ENCODE results near the gene SP2. TPM values are rescaled to one million over a fixed set of nuclear protein-coding genes. Genes with fewer than 3 reads are reported as not detected.

Gene SP2
- total and polyA plus RNA-seq, 2 of the 13 experiments (the other 11 are each of a cell fraction or from before 2014, with no cell fraction given), result 1.4 to 4.8 TPM

DNA sequence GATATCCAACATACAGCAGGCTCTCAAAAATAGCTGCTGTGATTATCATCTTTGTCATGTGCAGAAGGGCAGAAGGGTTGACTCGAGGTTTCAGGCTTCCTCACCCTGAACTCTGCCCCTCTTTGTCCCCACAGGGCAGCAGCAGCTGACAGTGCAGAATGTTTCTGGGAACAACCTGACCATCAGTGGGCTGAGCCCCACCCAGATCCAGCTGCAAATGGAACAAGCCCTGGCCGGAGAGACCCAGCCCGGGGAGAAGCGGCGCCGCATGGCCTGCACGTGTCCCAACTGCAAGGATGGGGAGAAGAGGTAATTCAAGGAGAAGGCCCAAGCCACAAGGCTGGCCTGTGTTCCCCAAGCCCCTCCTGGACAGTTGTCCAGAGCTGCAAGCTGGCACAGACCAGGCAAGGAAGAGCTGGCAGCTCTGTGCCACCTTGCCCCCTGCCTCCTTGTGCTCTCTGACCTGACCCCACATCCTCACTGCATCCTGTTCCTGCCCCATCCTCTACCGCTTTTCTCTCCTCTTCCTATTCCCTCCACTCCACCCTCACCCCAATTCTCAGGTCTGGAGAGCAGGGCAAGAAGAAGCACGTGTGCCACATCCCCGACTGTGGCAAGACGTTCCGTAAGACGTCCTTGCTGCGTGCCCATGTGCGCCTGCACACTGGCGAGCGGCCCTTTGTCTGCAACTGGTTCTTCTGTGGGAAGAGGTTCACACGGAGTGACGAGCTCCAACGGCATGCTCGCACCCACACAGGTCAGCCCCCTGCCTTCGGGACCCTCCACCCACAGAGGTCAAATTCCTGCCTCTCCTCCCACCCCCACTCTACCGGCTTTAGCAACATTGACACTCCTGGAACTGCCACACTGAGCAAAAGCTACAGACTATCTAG lies 29.0 kb downstream of the SP2 start (continued):
- TF ChIP-seq, protein P1, sequence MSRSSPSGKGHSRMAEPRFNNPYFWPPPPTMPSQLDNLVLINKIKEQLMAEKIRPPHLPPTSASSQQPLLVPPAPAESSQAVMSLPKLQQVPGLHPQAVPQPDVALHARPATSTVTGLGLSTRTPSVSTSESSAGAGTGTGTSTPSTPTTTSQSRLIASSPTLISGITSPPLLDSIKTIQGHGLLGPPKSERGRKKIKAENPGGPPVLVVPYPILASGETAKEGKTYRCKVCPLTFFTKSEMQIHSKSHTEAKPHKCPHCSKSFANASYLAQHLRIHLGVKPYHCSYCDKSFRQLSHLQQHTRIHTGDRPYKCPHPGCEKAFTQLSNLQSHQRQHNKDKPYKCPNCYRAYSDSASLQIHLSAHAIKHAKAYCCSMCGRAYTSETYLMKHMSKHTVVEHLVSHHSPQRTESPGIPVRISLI (CRISPR knock-in tag; IDR thresholded peaks at IDR 0.05; ENCODE audit: borderline replicate concordance), result no peak
- 0 out of 2 replicates have a peak, but pooled peaks have one; percentile 34 for TF ChIP-seq NRL (CRISPR knock-in tag; IDR thresholded peaks at IDR 0.05; ENCODE audit: borderline replicate concordance)

DNA sequence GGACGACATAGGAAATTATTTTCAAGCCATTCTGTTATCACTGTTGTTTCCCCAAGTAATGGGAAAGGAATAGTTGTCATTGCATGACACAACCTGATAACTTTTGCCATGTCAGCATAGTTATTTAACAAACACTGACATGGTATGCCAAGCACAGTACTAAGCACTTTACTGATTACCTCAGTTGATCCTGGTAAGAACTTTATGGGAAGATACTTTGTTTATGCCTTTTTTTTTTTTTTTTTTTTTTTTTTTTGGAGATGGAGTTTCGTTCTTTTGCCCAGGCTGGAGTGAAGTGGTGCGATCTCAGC lies 29.6 kb downstream of the SP2 start:
- in situ Hi-C loops (cut with HindIII; ENCODE audit: extremely low pct_ligation_motif_present, low pct_unique_long_range_greater_than_20kb), result no loop called here
- DNase-seq (ENCODE audit: low spot score) (no peak), FAIRE-seq (no peak), ATAC-seq (no peak)
- no peak overlapping the region for H3K9ac ChIP-seq (ENCODE audit: insufficient read depth, low read depth, low read length)
- H3K4me2 ChIP-seq (ENCODE audit: low read depth, low read length), result no peak overlapping the region
- 0 out of 2 replicates have a peak, but pooled peaks cover 10% of the 10 kb centered on the region for H3K4me1 ChIP-seq (ENCODE audit: insufficient read depth, low read length)
- ChIA-PET POLR2A (interaction anchor here (1.0 kb wide), 1 partner anchor 45 kb away, joined by 3 read pairs; the partner anchor contains the start of gene CDK5RAP3), CTCF (ENCODE audit: low intra/inter-chr PET ratio, low total read pairs) (no interaction called here)
- no peaks in the 10 kb centered on the region for H3K9me3 ChIP-seq (ENCODE audit: low read length)
- H3K27ac ChIP-seq (ENCODE audit: extremely low read length, insufficient read depth, low read length), result no peak overlapping the region
- peaks cover 16 to 21% of the 10 kb centered on the region in 2 experiments for H3K36me3 ChIP-seq (replicated peaks in 1 of 2; ENCODE audit: control insufficient read depth in 1 of 2, insufficient read depth in 2 of 2, low read length in 2 of 2)
- no peaks in the 10 kb centered on the region for H3K79me2 ChIP-seq (ENCODE audit: insufficient read depth, low read length)
- no peaks in the 10 kb centered on the region for H4K20me1 ChIP-seq (ENCODE audit: insufficient read depth, low read length)
- BruUV-seq (replicated peaks), result no TSS peak
- no peak overlapping the region for H2AFZ ChIP-seq (ENCODE audit: low read length)
- WGBS (ENCODE audit: low lambda C conversion rate), result 94% methylated on average over 3 of the region's 3 CpGs
- H3K4me3 ChIP-seq (replicated peaks in 1 of 3; ENCODE audit: insufficient read depth in 1 of 3, low read depth in 2 of 3, low read length in 3 of 3), result no peak overlapping the region
- intact Hi-C loops (cut with micrococcal nuclease; ENCODE audit: unreplicated experiment), result no loop called here
- no peaks in the 10 kb centered on the region for H3K27me3 ChIP-seq (ENCODE audit: control insufficient read depth in 1 of 2, insufficient read depth in 2 of 2, low read length in 2 of 2)
- TF ChIP-seq CEBPB (IDR thresholded peaks at IDR 0.05; ENCODE audit: borderline replicate concordance, low read depth, low read length) (no peak), NFATC3 (CRISPR knock-in tag; IDR thresholded peaks at IDR 0.05) (no peak), MAFF (IDR thresholded peaks at IDR 0.05; ENCODE audit: low read depth, low read length) (peak; percentile 96), ZSCAN21 (CRISPR knock-in tag; IDR thresholded peaks at IDR 0.05; ENCODE audit: borderline replicate concordance) (no peak), ZFP62 (CRISPR knock-in tag; IDR thresholded peaks at IDR 0.05) (no peak), CAMTA2 (CRISPR knock-in tag; IDR thresholded peaks at IDR 0.05; ENCODE audit: borderline replicate concordance) (no peak), MAFK (conservative IDR thresholded peaks at IDR 0.05 in 1 of 2, IDR thresholded peaks at IDR 0.05 in 1 of 2; ENCODE audit: low read length in 2 of 2) (peak; percentile 94 to 97), NCOA1 (CRISPR knock-in tag; IDR thresholded peaks at IDR 0.05) (no peak), GATAD1 (CRISPR knock-in tag; IDR thresholded peaks at IDR 0.05) (no peak), SSRP1 (CRISPR knock-in tag; IDR thresholded peaks at IDR 0.05) (no peak), MAZ (IDR thresholded peaks at IDR 0.05; ENCODE audit: borderline replicate concordance, low read depth, low read length) (no peak), MAZ (CRISPR knock-in tag; IDR thresholded peaks at IDR 0.05; ENCODE audit: low read depth) (no peak), SYNCRIP (IDR thresholded peaks at IDR 0.05; ENCODE audit: insufficient read depth, low read depth, low read length) (no peak)
- TF ChIP-seq, protein P2, sequence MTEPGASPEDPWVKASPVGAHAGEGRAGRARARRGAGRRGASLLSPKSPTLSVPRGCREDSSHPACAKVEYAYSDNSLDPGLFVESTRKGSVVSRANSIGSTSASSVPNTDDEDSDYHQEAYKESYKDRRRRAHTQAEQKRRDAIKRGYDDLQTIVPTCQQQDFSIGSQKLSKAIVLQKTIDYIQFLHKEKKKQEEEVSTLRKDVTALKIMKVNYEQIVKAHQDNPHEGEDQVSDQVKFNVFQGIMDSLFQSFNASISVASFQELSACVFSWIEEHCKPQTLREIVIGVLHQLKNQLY (CRISPR knock-in tag; IDR thresholded peaks at IDR 0.05), result no peak
- TF ChIP-seq, protein P3, sequence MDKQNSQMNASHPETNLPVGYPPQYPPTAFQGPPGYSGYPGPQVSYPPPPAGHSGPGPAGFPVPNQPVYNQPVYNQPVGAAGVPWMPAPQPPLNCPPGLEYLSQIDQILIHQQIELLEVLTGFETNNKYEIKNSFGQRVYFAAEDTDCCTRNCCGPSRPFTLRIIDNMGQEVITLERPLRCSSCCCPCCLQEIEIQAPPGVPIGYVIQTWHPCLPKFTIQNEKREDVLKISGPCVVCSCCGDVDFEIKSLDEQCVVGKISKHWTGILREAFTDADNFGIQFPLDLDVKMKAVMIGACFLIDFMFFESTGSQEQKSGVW (CRISPR knock-in tag; IDR thresholded peaks at IDR 0.05; ENCODE audit: borderline replicate concordance), result no peak

All from HepG2 (cell line).